ENCODE measurements around the gene SHROOM4.

Gene SHROOM4, protein sequence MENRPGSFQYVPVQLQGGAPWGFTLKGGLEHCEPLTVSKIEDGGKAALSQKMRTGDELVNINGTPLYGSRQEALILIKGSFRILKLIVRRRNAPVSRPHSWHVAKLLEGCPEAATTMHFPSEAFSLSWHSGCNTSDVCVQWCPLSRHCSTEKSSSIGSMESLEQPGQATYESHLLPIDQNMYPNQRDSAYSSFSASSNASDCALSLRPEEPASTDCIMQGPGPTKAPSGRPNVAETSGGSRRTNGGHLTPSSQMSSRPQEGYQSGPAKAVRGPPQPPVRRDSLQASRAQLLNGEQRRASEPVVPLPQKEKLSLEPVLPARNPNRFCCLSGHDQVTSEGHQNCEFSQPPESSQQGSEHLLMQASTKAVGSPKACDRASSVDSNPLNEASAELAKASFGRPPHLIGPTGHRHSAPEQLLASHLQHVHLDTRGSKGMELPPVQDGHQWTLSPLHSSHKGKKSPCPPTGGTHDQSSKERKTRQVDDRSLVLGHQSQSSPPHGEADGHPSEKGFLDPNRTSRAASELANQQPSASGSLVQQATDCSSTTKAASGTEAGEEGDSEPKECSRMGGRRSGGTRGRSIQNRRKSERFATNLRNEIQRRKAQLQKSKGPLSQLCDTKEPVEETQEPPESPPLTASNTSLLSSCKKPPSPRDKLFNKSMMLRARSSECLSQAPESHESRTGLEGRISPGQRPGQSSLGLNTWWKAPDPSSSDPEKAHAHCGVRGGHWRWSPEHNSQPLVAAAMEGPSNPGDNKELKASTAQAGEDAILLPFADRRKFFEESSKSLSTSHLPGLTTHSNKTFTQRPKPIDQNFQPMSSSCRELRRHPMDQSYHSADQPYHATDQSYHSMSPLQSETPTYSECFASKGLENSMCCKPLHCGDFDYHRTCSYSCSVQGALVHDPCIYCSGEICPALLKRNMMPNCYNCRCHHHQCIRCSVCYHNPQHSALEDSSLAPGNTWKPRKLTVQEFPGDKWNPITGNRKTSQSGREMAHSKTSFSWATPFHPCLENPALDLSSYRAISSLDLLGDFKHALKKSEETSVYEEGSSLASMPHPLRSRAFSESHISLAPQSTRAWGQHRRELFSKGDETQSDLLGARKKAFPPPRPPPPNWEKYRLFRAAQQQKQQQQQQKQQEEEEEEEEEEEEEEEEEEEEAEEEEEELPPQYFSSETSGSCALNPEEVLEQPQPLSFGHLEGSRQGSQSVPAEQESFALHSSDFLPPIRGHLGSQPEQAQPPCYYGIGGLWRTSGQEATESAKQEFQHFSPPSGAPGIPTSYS (N-terminal part only)

GRCh38 chrX:50813843-50814661 lies at the start of gene SHROOM4:
SHROOM4 (minus strand) TSS chrX:50814194; CDS start chrX:50814018, 176 bp downstream.
- TF ChIP-seq, protein P1, sequence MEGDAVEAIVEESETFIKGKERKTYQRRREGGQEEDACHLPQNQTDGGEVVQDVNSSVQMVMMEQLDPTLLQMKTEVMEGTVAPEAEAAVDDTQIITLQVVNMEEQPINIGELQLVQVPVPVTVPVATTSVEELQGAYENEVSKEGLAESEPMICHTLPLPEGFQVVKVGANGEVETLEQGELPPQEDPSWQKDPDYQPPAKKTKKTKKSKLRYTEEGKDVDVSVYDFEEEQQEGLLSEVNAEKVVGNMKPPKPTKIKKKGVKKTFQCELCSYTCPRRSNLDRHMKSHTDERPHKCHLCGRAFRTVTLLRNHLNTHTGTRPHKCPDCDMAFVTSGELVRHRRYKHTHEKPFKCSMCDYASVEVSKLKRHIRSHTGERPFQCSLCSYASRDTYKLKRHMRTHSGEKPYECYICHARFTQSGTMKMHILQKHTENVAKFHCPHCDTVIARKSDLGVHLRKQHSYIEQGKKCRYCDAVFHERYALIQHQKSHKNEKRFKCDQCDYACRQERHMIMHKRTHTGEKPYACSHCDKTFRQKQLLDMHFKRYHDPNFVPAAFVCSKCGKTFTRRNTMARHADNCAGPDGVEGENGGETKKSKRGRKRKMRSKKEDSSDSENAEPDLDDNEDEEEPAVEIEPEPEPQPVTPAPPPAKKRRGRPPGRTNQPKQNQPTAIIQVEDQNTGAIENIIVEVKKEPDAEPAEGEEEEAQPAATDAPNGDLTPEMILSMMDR (IDR thresholded peaks at IDR 0.05; ENCODE audit: low read depth, low read length, poor library complexity, severe bottlenecking), result no peak
- no peak for TF ChIP-seq EZH2phosphoT487 (IDR thresholded peaks at IDR 0.05; ENCODE audit: borderline replicate concordance, low read length)
- no peak within 1 kb of the TSS for H3K4me3 ChIP-seq (ENCODE audit: low read length)
- H3F3A ChIP-seq (ENCODE audit: control insufficient read depth, insufficient read depth), result no peaks in the 10 kb centered on the region
- no peaks in the 10 kb centered on the region for H3K9me2 ChIP-seq (replicated peaks; ENCODE audit: control insufficient read depth, low read length)
- H3K36me3 ChIP-seq (ENCODE audit: control insufficient read depth, low read length), result no peaks in the 10 kb centered on the region
- no peak within 1 kb of the TSS for H3K27ac ChIP-seq (ENCODE audit: low read depth, low read length)
- no peaks in the 10 kb centered on the region for H3K79me2 ChIP-seq (ENCODE audit: control insufficient read depth, low read length)
- H3K4me1 ChIP-seq (ENCODE audit: control insufficient read depth, low read length), result no peaks in the 10 kb centered on the region
- no peak within 1 kb of the TSS for H3K4me2 ChIP-seq (ENCODE audit: low read length)
- no peaks in the 10 kb centered on the region for H4K20me1 ChIP-seq (ENCODE audit: control insufficient read depth, insufficient read depth, low read depth, low read length)
- H3K9me3 ChIP-seq (ENCODE audit: control insufficient read depth, insufficient read depth, low read length), result no peaks in the 10 kb centered on the region
- H3K27me3 ChIP-seq (ENCODE audit: control insufficient read depth, low read length), result no peaks in the 10 kb centered on the region

DNA sequence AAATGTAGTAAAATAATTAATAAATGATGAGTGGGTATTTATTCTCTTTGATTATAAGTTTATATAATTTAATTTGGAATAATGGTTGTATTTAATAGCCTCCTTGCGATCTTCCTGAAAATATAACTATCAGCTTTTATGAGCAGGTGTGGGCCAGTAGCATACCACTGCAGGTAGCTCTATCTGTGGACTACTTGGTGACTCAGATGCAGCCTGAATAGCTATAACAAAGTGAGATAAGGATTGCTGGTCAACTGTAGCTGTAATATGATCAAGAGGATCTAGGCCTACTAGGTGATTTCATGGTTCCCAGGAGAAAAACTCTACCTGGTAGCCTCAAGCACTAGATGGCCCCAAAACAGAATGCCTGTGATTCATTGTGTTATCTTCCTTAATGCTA lies 49.5 kb upstream of the SHROOM4 start:
- Histone ChIP-seq H3K9me2 (replicated peaks; ENCODE audit: control insufficient read depth, low read length) (no peaks in the 10 kb centered on the region), H3K4me1 (ENCODE audit: control insufficient read depth, low read length) (no peaks in the 10 kb centered on the region), H3K36me3 (ENCODE audit: control insufficient read depth, low read length) (no peaks in the 10 kb centered on the region), H3K9me3 (ENCODE audit: control insufficient read depth, insufficient read depth, low read length) (no peaks in the 10 kb centered on the region), H3F3A (ENCODE audit: control insufficient read depth, insufficient read depth) (no peaks in the 10 kb centered on the region), H3K4me3 (ENCODE audit: low read length) (no peak overlapping the region), H4K20me1 (ENCODE audit: control insufficient read depth, insufficient read depth, low read depth, low read length) (no peaks in the 10 kb centered on the region), H3K79me2 (ENCODE audit: control insufficient read depth, low read length) (no peaks in the 10 kb centered on the region), H3K4me2 (ENCODE audit: low read length) (no peak overlapping the region), H3K27me3 (ENCODE audit: control insufficient read depth, low read length) (no peaks in the 10 kb centered on the region), H3K27ac (ENCODE audit: low read depth, low read length) (no peak overlapping the region)
- no peak for TF ChIP-seq EZH2phosphoT487 (IDR thresholded peaks at IDR 0.05; ENCODE audit: borderline replicate concordance, low read length)
- TF ChIP-seq, protein P1 (IDR thresholded peaks at IDR 0.05; ENCODE audit: low read depth, low read length, poor library complexity, severe bottlenecking), result no peak

- Histone ChIP-seq H3K36me3 (ENCODE audit: control insufficient read depth, low read length) (no peaks in the 10 kb centered on the region), H4K20me1 (ENCODE audit: control insufficient read depth, insufficient read depth, low read depth, low read length) (no peaks in the 10 kb centered on the region), H3K4me3 (ENCODE audit: low read length) (no peak overlapping the region), H3K4me1 (ENCODE audit: control insufficient read depth, low read length) (no peaks in the 10 kb centered on the region), H3F3A (ENCODE audit: control insufficient read depth, insufficient read depth) (no peaks in the 10 kb centered on the region), H3K9me2 (replicated peaks; ENCODE audit: control insufficient read depth, low read length) (no peaks in the 10 kb centered on the region), H3K27ac (ENCODE audit: low read depth, low read length) (no peak overlapping the region), H3K27me3 (ENCODE audit: control insufficient read depth, low read length) (no peaks in the 10 kb centered on the region), H3K79me2 (ENCODE audit: control insufficient read depth, low read length) (no peaks in the 10 kb centered on the region), H3K4me2 (ENCODE audit: low read length) (no peak overlapping the region), H3K9me3 (ENCODE audit: control insufficient read depth, insufficient read depth, low read length) (no peaks in the 10 kb centered on the region)
- TF ChIP-seq, protein P1 (IDR thresholded peaks at IDR 0.05; ENCODE audit: low read depth, low read length, poor library complexity, severe bottlenecking), result no peak
- no peak for TF ChIP-seq EZH2phosphoT487 (IDR thresholded peaks at IDR 0.05; ENCODE audit: borderline replicate concordance, low read length)
Observed at GRCh38 chrX:50860518-50860917, 46.5 kb upstream of the SHROOM4 start.

Measured in DOHH2 (cell line).